Karpas-422 (cell line): ENCODE measurements around the gene PLD1. TPM values are rescaled to one million over a fixed set of nuclear protein-coding genes. Genes with fewer than 3 reads are reported as not detected.

Experiments used
- DNase-seq: peaks from one replicate; pipeline ENCODE4 v3.0.0-alpha.2; 2015
- H2AFZ ChIP-seq: fragments of 200-600 bp; sonication (generic); 2 replicates; pipeline ENCODE4 v1.6.1; 2014; ENCODE audit warnings: antibody characterized with exemption, low read length, mixed read lengths
- H3K27ac ChIP-seq: fragments of 200-600 bp; sonication (generic); 2 replicates; pipeline ENCODE4 v1.5.1; 2014; ENCODE audit warnings: mild to moderate bottlenecking, low read length, moderate library complexity
- H3K27me3 ChIP-seq: fragments of 200-600 bp; sonication (generic); 2 replicates; pipeline ENCODE4 v1.6.1; 2014; ENCODE audit warnings: low read length, mixed read lengths
- H3K36me3 ChIP-seq: fragments of 200-600 bp; sonication (generic); 2 replicates; pipeline ENCODE4 v1.6.1; 2014; ENCODE audit warnings: low read length, mixed read lengths; ENCODE audit not compliant: insufficient read depth
- H3K4me1 ChIP-seq: fragments of 200-600 bp; sonication (generic); 2 replicates; pipeline ENCODE4 v1.6.1; 2014; ENCODE audit warnings: mild to moderate bottlenecking, low read length, mixed read lengths
- H3K4me2 ChIP-seq: fragments of 200-600 bp; sonication (generic); 2 replicates; pipeline ENCODE4 v1.6.1; 2014; ENCODE audit warnings: low read length, low read depth, mild to moderate bottlenecking; ENCODE audit not compliant: poor library complexity, severe bottlenecking
- H3K4me3 ChIP-seq: fragments of 200-600 bp; sonication (generic); 2 replicates; pipeline ENCODE4 v1.5.1; 2014; ENCODE audit warnings: mild to moderate bottlenecking, antibody characterized with exemption, low read length, mixed read lengths
- H3K79me2 ChIP-seq: fragments of 200-600 bp; sonication (generic); 2 replicates; pipeline ENCODE4 v1.6.1; 2014; ENCODE audit warnings: mild to moderate bottlenecking, low read length, mixed read lengths
- H3K9ac ChIP-seq: fragments of 200-600 bp; sonication (generic); 2 replicates; pipeline ENCODE4 v1.6.0; 2014; ENCODE audit warnings: low read length
- H3K9me2 ChIP-seq: fragments of 200-600 bp; sonication (generic), shearing (Covaris generic); replicated peaks from 2 replicates; pipeline ENCODE4 v1.6.0; 2014; ENCODE audit warnings: mild to moderate bottlenecking, low read length, moderate library complexity; ENCODE audit not compliant: insufficient read depth
- H3K9me3 ChIP-seq: fragments of 300-700, 200-600 bp; sonication (generic); 2 replicates; pipeline ENCODE4 v1.6.1; 2014; ENCODE audit warnings: low read length, mixed read lengths
- H4K20me1 ChIP-seq: fragments of 200-600 bp; sonication (generic); 2 replicates; pipeline ENCODE4 v1.6.1; 2014; ENCODE audit warnings: mild to moderate bottlenecking, antibody characterized with exemption, low read length, low read depth; ENCODE audit not compliant: insufficient read depth
- total RNA-seq: library from RNA; depleted of rRNA; stranded (reverse); fragments of >200 nt; shearing (Covaris generic); gene quantifications from 2 replicates; pipeline ENCODE4 v1.2.3, GENCODE V29; 2014; ENCODE audit warnings: low replicate concordance

The PLD1 gene
- total RNA-seq, 1 experiment from 2014 or later, result not detected

GRCh38 chr3:171712171-171712938 is 97.9 kb downstream of the PLD1 start:
- H2AFZ ChIP-seq, result no peak overlapping the region

GRCh38 chr3:171711461-171712170 is 98.7 kb downstream of the PLD1 start:
- no peak overlapping the region for H2AFZ ChIP-seq
- DNase-seq, result no peak
- H3K79me2 ChIP-seq, result no peaks in the 10 kb centered on the region
- H3K4me2 ChIP-seq, result no peak overlapping the region
- H3K9me3 ChIP-seq, result no peaks in the 10 kb centered on the region
- no peak overlapping the region for H3K27ac ChIP-seq
- H3K9me2 ChIP-seq, result no peaks in the 10 kb centered on the region
- H3K27me3 ChIP-seq, result no peaks in the 10 kb centered on the region
- no peak overlapping the region for H3K4me3 ChIP-seq
- H4K20me1 ChIP-seq, result no peaks in the 10 kb centered on the region
- no peak overlapping the region for H3K9ac ChIP-seq
- H3K4me1 ChIP-seq, result no peaks in the 10 kb centered on the region
- H3K36me3 ChIP-seq, result no peaks in the 10 kb centered on the region

More at GRCh38 chr3:171712171-171712938, 97.9 kb downstream of the PLD1 start:
- Histone ChIP-seq H3K79me2 (no peaks in the 10 kb centered on the region), H3K9me2 (no peaks in the 10 kb centered on the region), H3K27ac (no peak overlapping the region), H3K36me3 (no peaks in the 10 kb centered on the region), H4K20me1 (no peaks in the 10 kb centered on the region), H3K9me3 (no peaks in the 10 kb centered on the region), H3K27me3 (no peaks in the 10 kb centered on the region), H3K9ac (no peak overlapping the region), H3K4me2 (no peak overlapping the region), H3K4me3 (no peak overlapping the region), H3K4me1 (no peaks in the 10 kb centered on the region)
- no peak for DNase-seq

DNA sequence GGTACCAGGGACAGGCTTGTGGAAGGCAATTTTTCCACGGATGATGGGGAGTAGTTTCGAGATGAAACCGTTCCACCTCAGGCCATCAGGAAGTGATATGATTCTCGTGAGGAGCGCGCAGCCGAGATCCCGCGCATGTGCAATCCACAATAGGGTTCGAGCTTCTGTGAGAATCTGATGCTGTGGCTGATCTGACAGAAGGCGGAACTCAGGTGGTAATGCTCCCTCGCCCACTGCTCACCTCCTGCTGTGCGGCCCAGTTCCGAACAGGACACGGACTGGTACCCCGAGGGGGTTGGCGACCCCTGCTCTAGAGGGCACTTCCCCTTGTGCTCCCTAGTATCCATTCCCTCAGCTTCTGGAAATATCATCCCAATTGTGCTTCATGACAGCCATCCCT is 99.9 kb downstream of the PLD1 start:
- no peaks in the 10 kb centered on the region for H3K9me2 ChIP-seq
- H4K20me1 ChIP-seq, result no peaks in the 10 kb centered on the region
- no peak overlapping the region for H3K4me2 ChIP-seq
- H3K27me3 ChIP-seq, result no peaks in the 10 kb centered on the region
- H3K4me3 ChIP-seq, result no peak overlapping the region
- H3K27ac ChIP-seq, result no peak overlapping the region
- H3K79me2 ChIP-seq, result no peaks in the 10 kb centered on the region
- H3K36me3 ChIP-seq, result no peaks in the 10 kb centered on the region
- H3K4me1 ChIP-seq, result no peaks in the 10 kb centered on the region
- DNase-seq, result no peak
- no peak overlapping the region for H2AFZ ChIP-seq
- H3K9ac ChIP-seq, result no peak overlapping the region
- no peaks in the 10 kb centered on the region for H3K9me3 ChIP-seq

GRCh38 chr3:171704814-171705213 is 105.5 kb downstream of the PLD1 start:
- Histone ChIP-seq H3K27me3 (no peaks in the 10 kb centered on the region), H3K4me1 (no peaks in the 10 kb centered on the region), H3K9me3 (no peaks in the 10 kb centered on the region), H2AFZ (no peak overlapping the region), H4K20me1 (no peaks in the 10 kb centered on the region), H3K79me2 (no peaks in the 10 kb centered on the region), H3K4me2 (no peak overlapping the region), H3K36me3 (no peaks in the 10 kb centered on the region), H3K9me2 (no peaks in the 10 kb centered on the region), H3K4me3 (no peak overlapping the region), H3K27ac (no peak overlapping the region), H3K9ac (no peak overlapping the region)
- DNase-seq, result no peak

DNA sequence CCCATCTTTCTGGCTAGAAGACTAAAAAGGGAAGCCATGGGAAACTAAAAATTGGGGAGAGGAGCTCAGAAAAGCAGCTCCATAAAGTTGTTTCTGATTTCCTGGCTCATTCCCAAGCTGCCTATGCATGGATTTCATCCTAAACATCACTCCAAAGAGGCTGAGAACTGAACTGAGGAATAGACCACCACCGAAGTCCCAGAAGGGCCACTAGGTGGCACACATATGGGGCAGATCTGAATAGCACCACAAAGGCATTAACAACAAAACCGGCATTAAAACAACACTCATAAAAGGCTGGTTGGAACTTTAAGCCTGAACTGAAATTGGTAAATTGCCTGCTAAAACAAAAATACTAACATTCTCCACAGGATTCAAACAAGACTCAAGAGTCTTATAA is 106.3 kb downstream of the PLD1 start:
- peak; percentile 65 for DNase-seq

GRCh38 chr3:171703144-171703543 is 107.1 kb downstream of the PLD1 start:
- Histone ChIP-seq H3K36me3 (no peaks in the 10 kb centered on the region), H3K27me3 (no peaks in the 10 kb centered on the region), H3K9me3 (no peaks in the 10 kb centered on the region), H3K9me2 (no peaks in the 10 kb centered on the region), H3K4me1 (no peaks in the 10 kb centered on the region), H3K4me2 (no peak overlapping the region), H3K4me3 (no peak overlapping the region), H4K20me1 (no peaks in the 10 kb centered on the region), H3K79me2 (no peaks in the 10 kb centered on the region), H2AFZ (no peak overlapping the region), H3K27ac (no peak overlapping the region), H3K9ac (no peak overlapping the region)
- DNase-seq, result no peak

More for the DNA sequence above, 106.3 kb downstream of the PLD1 start:
- Histone ChIP-seq H3K9me3 (no peaks in the 10 kb centered on the region), H3K4me3 (no peak overlapping the region), H3K36me3 (no peaks in the 10 kb centered on the region), H3K79me2 (no peaks in the 10 kb centered on the region), H3K4me1 (no peaks in the 10 kb centered on the region), H2AFZ (no peak overlapping the region), H3K27me3 (no peaks in the 10 kb centered on the region), H3K27ac (no peak overlapping the region), H4K20me1 (no peaks in the 10 kb centered on the region), H3K9ac (no peak overlapping the region), H3K9me2 (no peaks in the 10 kb centered on the region), H3K4me2 (no peak overlapping the region)

GRCh38 chr3:171700653-171701052 is 109.6 kb downstream of the PLD1 start:
- no peak overlapping the region for H3K27ac ChIP-seq

GRCh38 chr3:171700157-171700556 is 110.1 kb downstream of the PLD1 start:
- no peak overlapping the region for H3K4me3 ChIP-seq
- no peaks in the 10 kb centered on the region for H3K9me3 ChIP-seq
- no peak overlapping the region for H3K9ac ChIP-seq
- no peaks in the 10 kb centered on the region for H3K27me3 ChIP-seq
- H3K36me3 ChIP-seq, result no peaks in the 10 kb centered on the region
- no peak overlapping the region for H2AFZ ChIP-seq
- H3K79me2 ChIP-seq, result no peaks in the 10 kb centered on the region
- DNase-seq, result no peak
- no peaks in the 10 kb centered on the region for H4K20me1 ChIP-seq
- H3K9me2 ChIP-seq, result no peaks in the 10 kb centered on the region
- H3K27ac ChIP-seq, result no peak overlapping the region
- no peaks in the 10 kb centered on the region for H3K4me1 ChIP-seq
- H3K4me2 ChIP-seq, result no peak overlapping the region

More at GRCh38 chr3:171700653-171701052, 109.6 kb downstream of the PLD1 start:
- Histone ChIP-seq H3K36me3 (no peaks in the 10 kb centered on the region), H3K27me3 (no peaks in the 10 kb centered on the region), H3K9me3 (no peaks in the 10 kb centered on the region), H4K20me1 (no peaks in the 10 kb centered on the region), H3K4me3 (no peak overlapping the region), H2AFZ (no peak overlapping the region), H3K9me2 (no peaks in the 10 kb centered on the region), H3K4me1 (no peaks in the 10 kb centered on the region), H3K9ac (no peak overlapping the region), H3K79me2 (no peaks in the 10 kb centered on the region), H3K4me2 (no peak overlapping the region)
- no peak for DNase-seq
